Measurements from ENCODE around the gene DDR2. TPM values are rescaled to one million over a fixed set of nuclear protein-coding genes. Genes with fewer than 3 reads are reported as not detected.

The DDR2 gene
- total RNA-seq, 1 donor = 384 TPM

DNA sequence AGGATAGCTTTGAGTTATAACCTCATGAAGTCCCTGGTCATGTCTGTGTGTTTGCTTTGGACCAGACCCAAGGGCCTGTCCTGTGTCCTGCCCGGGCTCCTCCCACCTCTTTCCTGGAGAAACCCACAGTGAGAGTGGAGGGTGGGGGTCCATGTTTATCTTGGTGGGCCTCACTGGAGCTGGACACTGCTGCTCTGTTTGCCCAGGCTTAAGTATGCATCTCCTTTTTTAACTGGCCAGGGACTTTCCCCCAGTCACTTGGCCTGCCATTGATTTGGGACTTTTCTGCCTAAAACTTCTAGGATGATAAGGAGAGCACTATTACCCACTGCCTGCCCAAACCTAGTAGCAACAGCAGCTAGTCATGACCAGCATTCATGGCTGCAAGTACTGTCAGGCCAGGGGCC lies 49.8 kb downstream of the DDR2 start:
- H3K4me2 ChIP-seq (ENCODE audit: insufficient read depth, low read length) = no peak overlapping the region
- no peaks in the 10 kb centered on the region for H3K36me3 ChIP-seq (ENCODE audit: insufficient read depth, low read length)
- no peak overlapping the region for H3K4me3 ChIP-seq (ENCODE audit: insufficient read depth, low read length)
- TF ChIP-seq, protein P1, sequence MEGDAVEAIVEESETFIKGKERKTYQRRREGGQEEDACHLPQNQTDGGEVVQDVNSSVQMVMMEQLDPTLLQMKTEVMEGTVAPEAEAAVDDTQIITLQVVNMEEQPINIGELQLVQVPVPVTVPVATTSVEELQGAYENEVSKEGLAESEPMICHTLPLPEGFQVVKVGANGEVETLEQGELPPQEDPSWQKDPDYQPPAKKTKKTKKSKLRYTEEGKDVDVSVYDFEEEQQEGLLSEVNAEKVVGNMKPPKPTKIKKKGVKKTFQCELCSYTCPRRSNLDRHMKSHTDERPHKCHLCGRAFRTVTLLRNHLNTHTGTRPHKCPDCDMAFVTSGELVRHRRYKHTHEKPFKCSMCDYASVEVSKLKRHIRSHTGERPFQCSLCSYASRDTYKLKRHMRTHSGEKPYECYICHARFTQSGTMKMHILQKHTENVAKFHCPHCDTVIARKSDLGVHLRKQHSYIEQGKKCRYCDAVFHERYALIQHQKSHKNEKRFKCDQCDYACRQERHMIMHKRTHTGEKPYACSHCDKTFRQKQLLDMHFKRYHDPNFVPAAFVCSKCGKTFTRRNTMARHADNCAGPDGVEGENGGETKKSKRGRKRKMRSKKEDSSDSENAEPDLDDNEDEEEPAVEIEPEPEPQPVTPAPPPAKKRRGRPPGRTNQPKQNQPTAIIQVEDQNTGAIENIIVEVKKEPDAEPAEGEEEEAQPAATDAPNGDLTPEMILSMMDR (IDR thresholded peaks at IDR 0.05; ENCODE audit: extremely low read depth, low read depth, low read length) = no peak
- H3K9me3 ChIP-seq (ENCODE audit: low read depth, low read length) = no peaks in the 10 kb centered on the region
- peak overlapping the region; percentile 19 for H3K27ac ChIP-seq (ENCODE audit: low read depth, low read length)
- H3K27me3 ChIP-seq (ENCODE audit: insufficient read depth, low read length) = no peaks in the 10 kb centered on the region
- DNase-seq (ENCODE audit: insufficient read length, low spot score, missing footprints) = no peak
- peaks cover 45% of the 10 kb centered on the region for H3K4me1 ChIP-seq (ENCODE audit: insufficient read depth, low read length)
- peaks cover 95% of the 10 kb centered on the region for H3K79me2 ChIP-seq (ENCODE audit: insufficient read depth, low read length)
- no peak overlapping the region for H2AFZ ChIP-seq (ENCODE audit: low read length)
- peaks cover 21% of the 10 kb centered on the region for H4K20me1 ChIP-seq (ENCODE audit: insufficient read depth, low read length)

DNA sequence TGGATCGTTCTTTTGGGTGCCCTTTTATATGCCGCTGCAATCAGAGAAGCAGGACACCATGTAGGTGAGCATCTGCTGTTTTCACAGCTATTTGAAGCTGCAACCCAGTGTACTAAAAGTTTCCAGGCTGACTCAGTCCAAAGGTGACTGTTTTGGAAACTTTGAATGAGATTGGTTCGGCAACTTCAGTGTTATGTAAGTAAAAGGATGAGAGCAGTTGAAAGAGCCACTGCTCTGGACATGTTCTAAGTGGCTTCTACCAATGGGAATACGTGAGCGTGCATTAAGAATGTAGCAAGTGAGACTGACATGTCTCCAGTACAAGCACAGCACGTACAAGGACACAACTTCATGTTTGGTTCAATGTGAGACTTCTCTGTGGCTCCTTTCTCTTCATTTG lies 55.6 kb downstream of the DDR2 start:
- H3K4me2 ChIP-seq (ENCODE audit: insufficient read depth, low read length) = no peak overlapping the region
- H4K20me1 ChIP-seq (ENCODE audit: insufficient read depth, low read length) = peaks cover 28% of the 10 kb centered on the region
- H3K79me2 ChIP-seq (ENCODE audit: insufficient read depth, low read length) = peaks cover 81% of the 10 kb centered on the region
- peaks cover 5% of the 10 kb centered on the region for H3K36me3 ChIP-seq (ENCODE audit: insufficient read depth, low read length)
- no peaks in the 10 kb centered on the region for H3K27me3 ChIP-seq (ENCODE audit: insufficient read depth, low read length)
- H3K4me3 ChIP-seq (ENCODE audit: insufficient read depth, low read length) = no peak overlapping the region
- no peaks in the 10 kb centered on the region for H3K9me3 ChIP-seq (ENCODE audit: low read depth, low read length)
- no peak for DNase-seq (ENCODE audit: insufficient read length, low spot score, missing footprints)
- TF ChIP-seq, protein P1 (IDR thresholded peaks at IDR 0.05; ENCODE audit: extremely low read depth, low read depth, low read length) = no peak
- no peak overlapping the region for H3K27ac ChIP-seq (ENCODE audit: low read depth, low read length)
- H3K4me1 ChIP-seq (ENCODE audit: insufficient read depth, low read length) = peaks cover 53% of the 10 kb centered on the region
- no peak overlapping the region for H2AFZ ChIP-seq (ENCODE audit: low read length)

DNA sequence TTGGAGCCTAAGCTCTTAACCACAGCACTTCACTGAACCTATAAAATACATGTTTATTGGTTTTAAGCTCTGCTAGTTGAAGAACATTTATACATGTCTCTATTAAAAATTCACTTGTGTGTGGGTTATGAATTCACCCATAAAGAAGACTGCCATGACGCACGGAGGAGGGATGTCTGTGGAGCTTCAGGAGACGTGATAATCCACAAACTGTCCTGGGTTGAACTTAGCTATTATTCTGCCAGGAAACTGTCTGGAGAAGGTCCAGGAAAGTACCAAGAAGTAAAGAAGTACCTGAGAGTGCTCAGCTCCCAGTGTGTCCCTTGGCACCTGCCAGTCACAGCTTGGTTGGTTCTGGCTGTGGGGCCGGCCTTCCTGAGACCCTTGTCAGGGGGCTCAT lies 56.3 kb downstream of the DDR2 start:
- no peak overlapping the region for H3K27ac ChIP-seq (ENCODE audit: low read depth, low read length)
- no peak for DNase-seq (ENCODE audit: insufficient read length, low spot score, missing footprints)

DNA sequence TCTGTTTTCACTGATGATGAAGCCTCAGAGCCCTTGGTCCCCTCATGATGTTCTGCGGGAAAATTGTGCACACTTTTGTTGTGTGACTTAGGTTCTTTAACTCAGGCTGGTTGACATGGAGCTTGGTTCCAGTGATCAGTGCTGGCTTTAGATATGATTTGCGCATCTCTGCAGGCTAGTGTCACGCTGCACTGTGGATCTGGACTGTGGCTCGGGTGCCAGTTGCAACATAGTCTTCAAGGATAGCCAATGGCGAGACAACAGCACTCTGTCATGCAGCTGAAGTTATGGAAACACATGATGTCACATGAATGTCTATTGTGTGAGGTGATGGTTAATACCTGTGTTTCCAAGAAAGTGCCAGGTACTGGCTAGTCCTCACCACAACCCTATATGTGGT lies 56.7 kb downstream of the DDR2 start:
- H3K36me3 ChIP-seq (ENCODE audit: insufficient read depth, low read length) = peaks cover 5% of the 10 kb centered on the region
- TF ChIP-seq, protein P1 (IDR thresholded peaks at IDR 0.05; ENCODE audit: extremely low read depth, low read depth, low read length) = no peak
- H3K27me3 ChIP-seq (ENCODE audit: insufficient read depth, low read length) = no peaks in the 10 kb centered on the region
- H3K27ac ChIP-seq (ENCODE audit: low read depth, low read length) = no peak overlapping the region
- DNase-seq (ENCODE audit: insufficient read length, low spot score, missing footprints) = no peak
- no peaks in the 10 kb centered on the region for H3K9me3 ChIP-seq (ENCODE audit: low read depth, low read length)
- peaks cover 28% of the 10 kb centered on the region for H4K20me1 ChIP-seq (ENCODE audit: insufficient read depth, low read length)
- H3K4me2 ChIP-seq (ENCODE audit: insufficient read depth, low read length) = no peak overlapping the region
- no peak overlapping the region for H2AFZ ChIP-seq (ENCODE audit: low read length)
- H3K4me3 ChIP-seq (ENCODE audit: insufficient read depth, low read length) = no peak overlapping the region
- H3K79me2 ChIP-seq (ENCODE audit: insufficient read depth, low read length) = peaks cover 82% of the 10 kb centered on the region
- peaks cover 51% of the 10 kb centered on the region for H3K4me1 ChIP-seq (ENCODE audit: insufficient read depth, low read length)

More for the DNA sequence above, 56.3 kb downstream of the DDR2 start:
- TF ChIP-seq, protein P1 (IDR thresholded peaks at IDR 0.05; ENCODE audit: extremely low read depth, low read depth, low read length) = no peak
- no peak overlapping the region for H3K4me2 ChIP-seq (ENCODE audit: insufficient read depth, low read length)
- H3K36me3 ChIP-seq (ENCODE audit: insufficient read depth, low read length) = peaks cover 5% of the 10 kb centered on the region
- H3K79me2 ChIP-seq (ENCODE audit: insufficient read depth, low read length) = peaks cover 82% of the 10 kb centered on the region
- peaks cover 53% of the 10 kb centered on the region for H3K4me1 ChIP-seq (ENCODE audit: insufficient read depth, low read length)
- no peaks in the 10 kb centered on the region for H3K27me3 ChIP-seq (ENCODE audit: insufficient read depth, low read length)
- H3K9me3 ChIP-seq (ENCODE audit: low read depth, low read length) = no peaks in the 10 kb centered on the region
- peaks cover 28% of the 10 kb centered on the region for H4K20me1 ChIP-seq (ENCODE audit: insufficient read depth, low read length)
- no peak overlapping the region for H3K4me3 ChIP-seq (ENCODE audit: insufficient read depth, low read length)
- H2AFZ ChIP-seq (ENCODE audit: low read length) = no peak overlapping the region
